ENCODE measurements around the gene MYPN.

The MYPN gene

GRCh38 chr10:68253346-68253745 lies 144.1 kb downstream of the MYPN start:
- TF ChIP-seq CTCF (IDR thresholded peaks at IDR 0.05; ENCODE audit: borderline replicate concordance, insufficient read depth, low read depth, low read length) = no peak
- no peak overlapping the region for H3K4me3 ChIP-seq (ENCODE audit: low read depth, low read length)

- TF ChIP-seq CTCF (IDR thresholded peaks at IDR 0.05; ENCODE audit: borderline replicate concordance, insufficient read depth, low read depth, low read length) = no peak
Observed at GRCh38 chr10:68261132-68261856, 152.0 kb downstream of the MYPN start.

More at GRCh38 chr10:68261132-68261856, 152.0 kb downstream of the MYPN start:
- no peak overlapping the region for H3K4me3 ChIP-seq (ENCODE audit: low read depth, low read length)
